Adipose tissue (tissue), 3 donors: ENCODE data around the gene PPM1G. TPM values are rescaled to one million over a fixed set of nuclear protein-coding genes. Genes with fewer than 3 reads are reported as not detected.

Experiments
- H3K27ac ChIP-seq: one replicate; pipeline ENCODE4 v1.5.1; 2013; ENCODE audit warnings: low read depth, low read length
- WGBS, 3 donors: extraction: QIAGEN DNeasy Blood & Tissue Kit; methylation state at CpG; one replicate each; pipeline ENCODE4 v1.1.7; 2013; 5-methylcytosine and 5-hydroxymethylcytosine counted together
- polyA plus RNA-seq, 3 donors: library from polyadenylated mRNA; stranded (reverse); fragments of 200-250 nt; gene quantifications; one replicate each; pipeline ENCODE4 v1.2.3, GENCODE V29; 2013
- donor health status: healthy with polysubstance abuse.
- donor health status: Bipolar disorder and iron deficiency.
- donor health status: healthy.

PPM1G gene
- polyA plus RNA-seq, 3 donors, result 40.7 to 79.5 (median 46.3) TPM

DNA sequence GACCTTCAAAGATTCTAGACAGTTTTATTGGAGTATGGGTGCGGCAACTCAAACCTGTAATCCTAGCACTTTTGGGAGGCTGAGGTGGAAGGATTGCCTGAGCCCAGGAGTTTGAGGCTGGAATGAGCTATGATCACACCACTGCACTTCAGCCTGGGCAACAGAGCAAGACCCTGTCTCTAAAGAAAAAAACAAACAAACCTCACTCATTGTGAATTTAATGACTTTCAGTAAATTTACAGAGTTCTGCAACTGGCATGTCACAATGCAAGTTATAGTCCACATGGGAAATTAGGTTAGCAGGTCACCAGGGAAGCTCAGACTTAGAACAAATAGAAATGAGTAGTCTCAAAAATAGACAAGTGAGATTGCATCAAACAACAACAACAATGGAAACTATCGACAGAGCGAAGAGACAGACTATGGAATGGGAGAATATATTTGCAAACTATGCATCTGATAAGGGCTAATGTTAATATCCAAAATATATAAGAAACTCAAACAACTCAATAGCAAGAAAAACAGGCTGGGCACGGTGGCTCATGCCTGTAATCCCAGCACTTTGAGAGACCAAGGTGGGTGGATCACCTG is 12.4 kb upstream of the PPM1G start:
- WGBS, 3 donors, result 78 to 89% (median 87%) methylated on average over 4 of the region's 4 CpGs
- no peak overlapping the region for H3K27ac ChIP-seq

DNA sequence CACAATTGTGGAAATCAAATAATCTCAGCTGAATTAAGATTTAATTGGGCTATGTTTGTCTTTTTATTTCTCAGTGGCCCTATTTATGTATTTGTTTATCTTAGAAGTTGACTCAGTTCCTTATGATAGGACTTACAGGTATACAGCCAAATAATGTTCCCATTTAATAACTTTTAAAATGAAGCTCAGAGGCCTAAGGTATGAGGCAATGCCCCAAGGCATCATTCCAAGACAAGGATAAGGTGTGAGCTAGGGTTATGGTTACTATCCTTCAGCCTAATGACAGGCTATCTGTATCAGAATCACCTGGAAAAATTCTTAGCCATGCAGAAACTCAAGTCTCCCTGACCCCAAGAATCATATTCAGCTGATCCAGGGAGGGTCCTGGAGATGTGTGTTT is 11.6 kb upstream of the PPM1G start:
- no peak overlapping the region for H3K27ac ChIP-seq

GRCh38 chr2:27416151-27416550 is 6.8 kb upstream of the PPM1G start:
- WGBS, 3 donors, result 94 to 95% (median 94%) methylated on average over 6 of the region's 6 CpGs
- no peak overlapping the region for H3K27ac ChIP-seq

DNA sequence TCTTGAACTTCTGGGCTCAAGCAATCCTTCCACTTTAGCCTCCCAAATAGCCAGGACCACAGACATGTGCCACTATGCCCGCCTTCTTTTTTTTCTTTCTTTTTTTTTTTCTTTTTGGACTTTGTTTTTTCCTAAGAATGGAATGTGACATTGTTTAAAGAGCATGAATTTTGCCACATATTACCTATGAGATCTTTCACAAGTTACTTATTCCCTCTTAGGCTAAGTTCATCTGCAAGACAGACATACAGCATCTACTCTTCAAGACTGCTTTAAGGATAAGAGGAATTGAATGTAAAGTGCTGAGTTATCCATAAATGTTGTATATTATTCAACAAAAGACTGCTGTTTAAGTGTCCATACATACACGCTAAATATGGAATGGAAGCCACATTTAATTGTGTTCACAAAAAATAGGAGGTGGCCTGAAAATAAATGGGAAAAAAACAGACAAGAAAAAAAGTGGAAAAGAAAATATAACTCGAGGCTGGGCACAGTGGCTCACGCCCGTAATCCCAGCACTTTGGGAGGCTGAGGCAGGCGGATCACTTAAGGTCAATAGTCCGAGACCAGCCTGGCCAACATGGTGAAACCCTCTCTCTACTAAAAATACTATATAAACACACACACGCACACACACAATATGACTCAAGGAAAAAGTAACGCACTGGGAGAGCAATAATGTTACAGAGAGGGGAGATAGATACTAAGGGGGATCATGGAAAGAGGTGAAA is 3.2 kb upstream of the PPM1G start:
- 79 to 90% (median 88%) methylated on average over 9 of the region's 9 CpGs for WGBS, 3 donors
- no peak overlapping the region for H3K27ac ChIP-seq

- peak overlapping the region; percentile 83 for H3K27ac ChIP-seq
- 0% methylated on average over 32 to 33 of the region's 33 CpGs for WGBS, 3 donors
These were observed 630 bp downstream of the PPM1G start for GRCh38 chr2:27408601-27409320.

- H3K27ac ChIP-seq, result no peak overlapping the region
- WGBS, 3 donors, result 45 to 57% (median 50%) methylated on average over 16 of the region's 16 CpGs
These were observed 1.4 kb downstream of the PPM1G start for GRCh38 chr2:27407798-27408491.

GRCh38 chr2:27400348-27401135 is 8.8 kb downstream of the PPM1G start:
- WGBS, 3 donors, result 95 to 100% (median 100%) methylated on average over 2 of the region's 2 CpGs
- H3K27ac ChIP-seq, result no peak overlapping the region

DNA sequence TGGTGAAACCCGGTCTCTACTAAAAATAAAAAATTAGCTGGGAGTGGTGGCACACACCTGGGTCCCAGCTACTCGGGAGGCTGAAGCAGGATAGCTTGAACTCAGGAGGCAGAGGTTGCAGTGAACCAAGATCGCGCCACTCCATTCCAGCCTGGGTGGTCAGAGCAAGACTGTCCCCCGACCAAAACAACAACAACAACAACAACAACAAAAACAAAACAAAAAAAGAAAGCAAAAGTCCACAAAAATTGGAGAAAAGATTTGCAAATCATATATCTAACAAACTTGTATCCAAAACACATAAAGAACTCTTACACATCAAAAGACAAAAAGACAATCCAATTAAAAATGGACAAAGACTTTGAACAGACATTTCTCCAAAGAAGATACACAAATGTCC is 10.4 kb downstream of the PPM1G start:
- 93 to 95% (median 95%) methylated on average over 5 of the region's 5 CpGs for WGBS, 3 donors
- no peak overlapping the region for H3K27ac ChIP-seq

DNA sequence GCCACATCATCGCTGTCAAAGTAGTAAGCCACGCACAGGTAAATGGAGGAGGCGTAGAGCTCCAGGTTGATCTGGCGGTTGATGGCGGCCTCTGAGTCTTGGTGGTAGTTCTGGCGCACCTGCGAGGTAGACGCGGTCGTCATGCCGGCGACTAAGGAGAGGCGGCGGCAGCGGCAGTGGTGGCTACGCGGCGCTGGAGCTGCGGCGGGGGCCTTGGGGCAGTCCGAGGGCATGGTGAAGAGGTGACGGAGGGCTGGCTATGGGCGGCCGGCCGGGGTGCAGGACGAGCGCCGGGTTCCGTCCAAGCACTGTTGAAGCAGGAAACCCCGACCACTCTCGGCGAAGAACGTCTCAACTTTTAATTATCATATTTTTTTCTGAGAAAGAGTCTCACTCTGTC is 16.2 kb downstream of the PPM1G start:
- no peak overlapping the region for H3K27ac ChIP-seq
- WGBS, 3 donors, result 98 to 99% (median 99%) methylated on average over 33 of the region's 33 CpGs

DNA sequence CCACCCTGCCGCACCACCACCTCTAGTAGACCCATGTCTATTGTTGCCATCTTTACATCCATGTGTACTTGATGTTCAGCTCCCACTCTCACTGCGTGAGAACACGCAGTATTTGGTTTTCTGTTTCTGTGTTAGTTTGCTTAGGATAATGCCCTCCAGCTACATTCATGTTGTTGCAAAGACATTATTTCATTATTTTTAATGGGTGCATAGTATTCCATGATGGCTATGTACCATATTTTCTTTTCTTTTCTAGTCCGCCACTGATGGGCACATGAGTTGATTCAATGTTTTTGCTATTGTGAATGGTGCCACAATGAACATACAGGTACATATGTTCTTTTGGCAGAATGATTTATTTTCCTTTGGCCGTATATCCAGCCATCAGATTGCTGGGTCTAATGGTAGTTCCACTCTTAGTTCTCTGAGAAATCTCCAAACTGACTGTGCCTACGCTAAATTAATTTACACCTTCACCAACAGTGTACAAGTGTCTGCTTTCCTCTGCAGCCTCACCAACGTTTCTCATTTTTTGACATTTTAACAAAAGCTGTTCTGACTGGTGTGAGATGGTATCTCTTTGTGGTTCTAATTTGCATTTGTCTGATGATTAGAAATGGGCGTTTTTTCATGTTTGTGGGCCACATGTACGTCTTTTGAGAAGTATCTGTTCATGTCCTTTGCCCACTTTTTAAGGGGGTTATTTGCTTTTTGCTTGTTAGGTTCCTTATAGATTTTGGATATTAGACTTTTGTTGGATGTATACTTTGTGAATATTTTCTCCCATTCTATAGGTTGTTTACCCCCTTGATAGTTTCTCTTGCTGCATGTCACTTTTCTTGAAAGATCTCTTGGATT is 18.3 kb downstream of the PPM1G start:
- no peak overlapping the region for H3K27ac ChIP-seq
- WGBS, 3 donors, result 93 to 94% (median 93%) methylated on average over 9 of the region's 9 CpGs

DNA sequence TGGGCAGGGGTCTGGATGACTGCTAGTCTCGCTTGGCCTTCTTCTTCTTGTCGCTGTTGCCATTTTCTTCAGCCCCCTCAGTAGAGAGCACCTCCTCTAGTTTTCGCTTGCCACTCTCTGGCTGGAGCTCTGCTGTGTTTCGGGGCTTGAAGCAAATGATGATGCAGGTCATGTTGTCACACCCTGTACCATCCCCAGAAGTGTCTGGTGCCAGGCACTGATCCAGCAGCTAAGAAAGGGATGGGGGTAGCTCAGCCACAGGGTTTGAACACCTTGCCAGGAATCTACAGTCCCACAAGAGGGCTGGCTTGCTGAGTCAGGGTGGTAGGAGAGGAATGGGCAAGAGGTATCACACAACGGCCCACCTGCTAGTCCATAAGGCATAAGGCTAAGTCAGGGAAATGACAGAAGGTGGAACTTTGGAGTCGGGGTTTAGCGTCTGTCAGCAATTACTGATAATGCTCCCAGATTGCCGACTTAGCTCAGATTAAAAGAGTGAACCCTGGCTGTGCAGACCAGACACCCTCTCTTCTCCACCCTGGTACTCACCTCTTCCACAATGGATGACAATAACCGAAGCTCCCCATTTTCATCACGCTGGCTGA is 27.7 kb downstream of the PPM1G start:
- no peak overlapping the region for H3K27ac ChIP-seq
- WGBS, 3 donors, result 86 to 94% (median 90%) methylated on average over 10 of the region's 10 CpGs

DNA sequence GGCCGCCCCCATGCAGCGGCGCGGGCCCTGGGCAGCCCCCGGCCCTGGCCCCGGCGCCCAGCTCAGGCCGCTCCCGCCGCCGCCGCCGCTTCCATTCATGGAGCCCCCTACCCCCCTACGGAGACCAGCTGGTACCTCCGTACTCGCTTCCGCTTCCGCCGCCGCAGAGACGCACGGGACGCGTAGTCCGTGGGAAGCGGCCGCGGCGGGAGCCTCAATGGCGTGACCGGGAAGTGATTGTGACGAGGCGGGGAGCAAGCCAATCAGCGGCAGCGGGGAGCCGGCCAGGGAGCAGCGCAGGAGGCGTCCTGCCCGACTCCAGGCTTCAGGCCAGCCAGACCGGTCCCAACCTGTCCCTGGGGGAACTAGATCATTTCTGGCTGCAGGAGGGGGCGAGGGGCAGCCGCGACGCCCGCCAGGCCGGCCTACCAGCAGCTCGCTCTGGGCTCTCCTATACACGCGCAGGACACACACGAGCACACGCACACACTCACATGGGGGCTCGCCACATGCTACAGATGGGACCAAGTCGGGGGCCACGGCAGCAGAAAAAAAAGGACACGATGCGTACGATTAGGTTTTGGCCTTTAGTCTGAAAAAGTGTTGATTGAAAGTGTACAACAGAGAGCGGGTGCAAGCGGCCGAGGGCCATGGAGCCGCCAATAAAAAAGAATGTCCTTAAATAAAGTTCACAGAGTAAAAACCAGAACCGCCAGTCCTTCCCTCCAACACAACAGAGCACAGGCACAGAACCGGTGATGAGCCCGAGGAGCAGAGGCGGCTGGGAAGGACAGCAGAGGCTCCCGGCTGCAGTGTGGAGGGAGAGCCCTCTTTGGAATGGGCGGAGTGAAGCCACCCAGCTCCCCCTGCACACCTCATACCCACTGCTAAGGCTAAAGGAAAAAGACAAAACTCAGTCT is 28.5 kb downstream of the PPM1G start, which contains the start of gene ZNF513:
ZNF513 (minus strand) TSS at position 109 of the 920 bp plus-strand sequence. CDS start 208 bp downstream, outside the sequence.
- WGBS, 3 donors, result 12 to 15% (median 14%) methylated on average over 63 to 67 of the region's 67 CpGs

GRCh38 chr2:27379836-27380625 is 29.4 kb downstream of the PPM1G start:
- WGBS, 3 donors, result 0 to 1% (median 0%) methylated on average over 33 to 35 of the region's 35 CpGs
- peak overlapping the region; percentile 58 for H3K27ac ChIP-seq

More for the DNA sequence above, 28.5 kb downstream of the PPM1G start, which contains the start of gene ZNF513:
- H3K27ac ChIP-seq, result peak within 1 kb of the TSS; percentile 58

DNA sequence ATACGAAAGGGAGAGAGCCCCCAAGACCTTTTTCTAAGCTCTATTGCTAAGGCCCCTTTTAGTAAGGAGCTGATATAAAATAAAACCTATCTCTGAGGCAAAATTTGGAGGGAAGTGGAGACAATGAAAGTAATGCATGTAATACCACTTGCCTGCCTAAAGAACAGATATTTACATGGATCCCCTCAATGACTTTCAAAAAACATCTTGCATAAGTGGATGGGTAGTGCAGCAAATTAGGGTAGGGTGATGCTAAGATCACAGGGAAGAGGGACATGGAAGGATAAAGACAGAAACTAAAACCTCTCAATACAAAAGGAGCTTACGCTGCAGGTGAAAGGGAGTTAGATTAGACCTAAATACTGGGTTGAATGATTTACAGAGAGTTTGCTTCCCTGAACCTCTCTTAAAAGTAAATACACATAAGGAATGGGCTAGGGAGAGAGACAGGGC is 30.0 kb downstream of the PPM1G start:
- WGBS, 3 donors, result 69 to 88% (median 70%) methylated on average over 2 of the region's 2 CpGs
- H3K27ac ChIP-seq, result no peak overlapping the region

DNA sequence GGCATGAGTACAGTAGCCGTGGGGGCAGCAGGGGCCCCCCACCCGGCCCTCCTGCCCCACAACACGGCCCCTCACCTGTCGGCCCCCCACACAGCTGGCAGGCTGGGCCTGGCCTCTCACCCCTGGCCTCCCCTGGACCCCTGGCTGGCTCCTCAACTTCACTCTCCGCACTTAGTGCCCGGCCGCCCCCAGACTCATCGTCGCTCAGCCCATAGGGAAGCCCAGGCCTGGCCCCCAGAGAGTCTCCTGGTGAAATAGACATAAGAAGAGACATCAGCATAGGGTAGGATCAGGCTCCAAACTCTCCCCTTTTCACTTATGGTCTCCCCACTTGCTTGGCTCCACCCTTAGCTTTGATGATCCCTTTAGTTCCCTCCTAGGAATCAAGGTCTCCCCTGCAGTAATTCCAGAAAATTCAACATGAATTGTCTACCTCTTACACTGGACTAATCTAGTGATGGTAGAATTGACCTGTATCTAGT is 30.5 kb downstream of the PPM1G start:
- no peak overlapping the region for H3K27ac ChIP-seq
- 79 to 85% (median 84%) methylated on average over 8 to 9 of the region's 9 CpGs for WGBS, 3 donors
